ENCODE results near the gene KLHL22. TPM values are rescaled to one million over a fixed set of nuclear protein-coding genes. Genes with fewer than 3 reads are reported as not detected.

KLHL22 gene
- total and polyA plus RNA-seq, 5 donors from 2014 or later, result 40.1 to 55.6 (median 43.9) TPM

DNA sequence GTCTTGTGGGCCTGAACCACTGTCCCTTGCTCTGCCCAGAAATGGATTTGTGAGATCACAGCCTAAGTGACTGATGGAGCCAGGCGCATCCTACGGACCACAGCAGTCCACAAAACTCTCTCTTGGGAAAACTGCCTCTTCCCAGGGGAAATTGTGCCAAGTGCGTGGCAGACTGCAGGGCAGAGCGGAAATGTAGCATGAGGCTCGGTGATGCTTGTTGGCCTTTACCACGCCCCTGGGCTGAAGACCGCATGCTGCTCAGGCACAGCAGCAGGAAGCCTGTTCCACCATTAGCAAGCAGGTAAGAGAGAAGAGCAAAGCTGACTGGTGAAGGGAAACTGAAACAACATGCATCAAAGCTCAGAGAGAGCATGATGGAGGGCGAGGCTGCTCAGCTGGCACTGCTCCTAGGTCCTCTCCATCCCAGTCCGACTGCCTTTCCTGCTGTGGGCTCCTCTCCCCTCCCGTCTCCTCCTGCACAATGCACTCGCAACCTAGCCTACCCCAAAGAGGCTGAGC, 31.4 kb downstream of the KLHL22 start:
- peak; percentile 87 to 91 for ATAC-seq (ENCODE audit: low read depth in 2 of 2)
- Mint-ChIP-seq H3K4me1 (peaks cover 23 to 81% (median 54%) of the 10 kb centered on the region in 4 donors), H3K4me3 (peak overlapping the region; percentile 66 to 92 (median 81)), H3K27me3 (no peaks in the 10 kb centered on the region), H3K27ac (peak overlapping the region; percentile 99 to 100 (median 99)), H3K9me3 (peaks cover 0 to 2% (median 0%) of the 10 kb centered on the region in 7 donors), H3K36me3 (peaks cover 24% of the 10 kb centered on the region)
- Histone ChIP-seq H3K4me1 (ENCODE audit: control insufficient read depth, insufficient read depth, low read length, poor library complexity, severe bottlenecking) (peaks cover 53% of the 10 kb centered on the region), H3K9me3 (ENCODE audit: control insufficient read depth in 2 of 2, low read length in 2 of 2) (no peaks in the 10 kb centered on the region), H3K4me3 (ENCODE audit: low read depth, low read length) (peak overlapping the region; percentile 56), H3K27me3 (ENCODE audit: control insufficient read depth, insufficient read depth, low read length) (no peaks in the 10 kb centered on the region), H3K27ac (ENCODE audit: insufficient read depth, low read length, poor library complexity, severe bottlenecking) (peak overlapping the region; percentile 90), H3K36me3 (ENCODE audit: control insufficient read depth, insufficient read depth, low read length) (peaks cover 2% of the 10 kb centered on the region)
- peak; percentile 47 to 95 (median 84) for DNase-seq

DNA sequence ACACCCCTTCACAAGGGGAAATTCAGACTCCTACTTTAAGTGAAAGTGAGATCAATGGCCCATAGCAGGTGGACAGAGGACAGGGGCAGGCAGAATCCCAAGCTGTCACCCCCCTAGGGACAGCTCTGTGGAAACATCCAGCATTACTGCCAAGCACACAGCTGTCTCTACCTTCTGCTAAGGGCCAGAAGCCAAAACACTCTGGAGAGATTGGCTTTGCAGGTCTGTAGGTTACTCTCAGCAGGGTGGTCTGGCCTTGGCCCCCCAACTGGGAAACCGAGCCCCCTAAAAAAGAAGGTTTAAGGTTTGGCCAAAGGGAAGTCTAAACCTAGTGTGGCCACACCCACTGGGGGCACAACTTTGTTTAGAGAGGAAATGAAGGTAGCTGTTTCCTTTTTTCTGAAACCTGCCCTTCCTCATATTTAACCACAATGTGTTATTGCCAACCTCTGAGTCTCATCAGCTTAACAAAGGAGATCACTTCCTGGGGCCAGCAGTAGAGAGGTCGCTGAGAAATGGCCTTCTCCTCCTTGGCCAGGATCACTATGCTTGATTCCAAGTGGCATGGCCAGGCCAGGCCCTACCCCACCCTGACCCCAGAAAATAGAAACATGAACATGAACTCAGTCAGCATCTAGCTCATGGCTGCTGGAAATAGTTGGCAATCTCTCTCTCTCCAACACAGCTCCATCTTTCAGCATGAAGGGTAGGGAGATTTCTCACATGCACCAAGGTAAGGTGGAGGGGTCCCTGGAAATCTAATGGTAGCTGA, 32.1 kb downstream of the KLHL22 start:
- Histone ChIP-seq H3K27me3 (ENCODE audit: control insufficient read depth, insufficient read depth, low read length) (no peaks in the 10 kb centered on the region), H3K36me3 (ENCODE audit: control insufficient read depth, insufficient read depth, low read length) (peaks cover 2% of the 10 kb centered on the region), H3K4me3 (ENCODE audit: low read depth, low read length) (peak overlapping the region; percentile 56), H3K27ac (ENCODE audit: insufficient read depth, low read length, poor library complexity, severe bottlenecking) (peak overlapping the region; percentile 90), H3K9me3 (ENCODE audit: control insufficient read depth in 2 of 2, low read length in 2 of 2) (no peaks in the 10 kb centered on the region), H3K4me1 (ENCODE audit: control insufficient read depth, insufficient read depth, low read length, poor library complexity, severe bottlenecking) (peaks cover 53% of the 10 kb centered on the region)
- Mint-ChIP-seq H3K27me3 (no peaks in the 10 kb centered on the region), H3K9me3 (peaks cover 0 to 2% (median 0%) of the 10 kb centered on the region in 7 donors), H3K27ac (peak overlapping the region; percentile 99 to 100 (median 99)), H3K4me1 (peaks cover 24 to 81% (median 49%) of the 10 kb centered on the region in 4 donors), H3K4me3 (peak overlapping the region; percentile 66 to 92 (median 81)), H3K36me3 (peaks cover 20% of the 10 kb centered on the region)
- ATAC-seq (ENCODE audit: low read depth in 2 of 2), result peak; percentile 69 to 75
- DNase-seq, result peak; percentile 11 to 91 (median 72)

- H3K27ac ChIP-seq (ENCODE audit: insufficient read depth, low read length, poor library complexity, severe bottlenecking), result no peak overlapping the region
- H3K27ac Mint-ChIP-seq, result peak overlapping the region in 2 of 3 donors; percentile 62 to 89
- H3K27me3 Mint-ChIP-seq, result no peaks in the 10 kb centered on the region
- no peaks in the 10 kb centered on the region for H3K27me3 ChIP-seq (ENCODE audit: control insufficient read depth, insufficient read depth, low read length)
- peak overlapping the region in 1 of 4 donors; percentile 32 for H3K4me3 Mint-ChIP-seq
- peaks cover 11% of the 10 kb centered on the region for H3K36me3 ChIP-seq (ENCODE audit: control insufficient read depth, insufficient read depth, low read length)
- no peaks in the 10 kb centered on the region for H3K9me3 ChIP-seq (ENCODE audit: control insufficient read depth in 2 of 2, low read length in 2 of 2)
- peaks cover 22 to 76% (median 43%) of the 10 kb centered on the region in 4 donors for H3K4me1 Mint-ChIP-seq
- H3K4me3 ChIP-seq (ENCODE audit: low read depth, low read length), result no peak overlapping the region
- no peak for ATAC-seq (ENCODE audit: low read depth in 2 of 2)
- peaks cover 29% of the 10 kb centered on the region for H3K36me3 Mint-ChIP-seq
- DNase-seq, result no peak
- H3K4me1 ChIP-seq (ENCODE audit: control insufficient read depth, insufficient read depth, low read length, poor library complexity, severe bottlenecking), result peaks cover 41% of the 10 kb centered on the region
- peaks cover 0 to 2% (median 0%) of the 10 kb centered on the region in 7 donors for H3K9me3 Mint-ChIP-seq
Observed at GRCh38 chr22:20459862-20460261, 35.7 kb downstream of the KLHL22 start.

- H3K9me3 Mint-ChIP-seq, result peaks cover 0 to under 1% (median 0%) of the 10 kb centered on the region in 7 donors
- H3K36me3 Mint-ChIP-seq, result peaks cover 32% of the 10 kb centered on the region
- H3K36me3 ChIP-seq (ENCODE audit: control insufficient read depth, insufficient read depth, low read length), result peaks cover 11% of the 10 kb centered on the region
- H3K27me3 ChIP-seq (ENCODE audit: control insufficient read depth, insufficient read depth, low read length), result no peaks in the 10 kb centered on the region
- H3K27me3 Mint-ChIP-seq, result no peaks in the 10 kb centered on the region
- no peak overlapping the region for H3K27ac ChIP-seq (ENCODE audit: insufficient read depth, low read length, poor library complexity, severe bottlenecking)
- H3K27ac Mint-ChIP-seq, result peak overlapping the region in 2 of 3 donors; percentile 62 to 89
- peaks cover 34% of the 10 kb centered on the region for H3K4me1 ChIP-seq (ENCODE audit: control insufficient read depth, insufficient read depth, low read length, poor library complexity, severe bottlenecking)
- ATAC-seq (ENCODE audit: low read depth in 2 of 2) (no peak), DNase-seq (no peak)
- no peaks in the 10 kb centered on the region for H3K9me3 ChIP-seq (ENCODE audit: control insufficient read depth in 2 of 2, low read length in 2 of 2)
- no peak overlapping the region for H3K4me3 ChIP-seq (ENCODE audit: low read depth, low read length)
- peaks cover 19 to 68% (median 38%) of the 10 kb centered on the region in 4 donors for H3K4me1 Mint-ChIP-seq
- H3K4me3 Mint-ChIP-seq, result peak overlapping the region in 2 of 4 donors; percentile 1 to 32
Observed at GRCh38 chr22:20459152-20459542, 36.4 kb downstream of the KLHL22 start.

DNA sequence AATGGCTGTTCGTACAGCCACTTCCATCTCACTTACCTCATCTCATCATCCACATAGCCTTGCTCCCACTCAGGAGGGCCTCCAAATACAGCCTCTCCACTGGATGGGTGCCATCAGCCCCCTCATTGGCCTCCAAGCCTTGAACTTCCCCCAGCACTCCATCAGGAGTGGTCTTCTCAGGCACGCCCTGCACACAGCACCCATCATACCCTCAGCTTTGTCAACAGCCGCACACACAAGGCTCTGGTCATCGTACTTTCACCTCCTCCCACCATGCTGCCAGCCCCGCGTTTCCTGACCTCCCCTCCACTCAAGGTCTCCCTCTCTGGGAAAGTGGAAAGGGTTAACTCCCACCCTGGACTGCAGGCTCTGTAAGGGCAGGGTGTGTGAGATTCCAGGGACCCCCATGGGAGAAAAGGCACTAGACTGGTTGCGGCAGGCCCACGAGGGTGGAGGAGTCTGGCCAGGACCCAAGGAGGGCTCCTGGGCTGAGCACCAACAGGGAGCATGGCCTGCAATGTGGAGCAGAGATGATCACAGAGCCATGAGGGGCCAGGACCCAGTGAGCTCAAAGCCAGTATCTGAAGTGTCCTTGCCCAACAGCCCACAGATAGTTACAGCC, 37.0 kb downstream of the KLHL22 start:
- peaks cover 29% of the 10 kb centered on the region for H3K4me1 ChIP-seq (ENCODE audit: control insufficient read depth, insufficient read depth, low read length, poor library complexity, severe bottlenecking)

GRCh38 chr22:20457506-20458240, 37.9 kb downstream of the KLHL22 start:
- H3K27me3 Mint-ChIP-seq, result no peaks in the 10 kb centered on the region
- peaks cover 14 to 54% (median 25%) of the 10 kb centered on the region in 4 donors for H3K4me1 Mint-ChIP-seq
- no peaks in the 10 kb centered on the region for H3K9me3 ChIP-seq (ENCODE audit: control insufficient read depth in 2 of 2, low read length in 2 of 2)
- H3K36me3 Mint-ChIP-seq, result peaks cover 32% of the 10 kb centered on the region
- peaks cover 19% of the 10 kb centered on the region for H3K4me1 ChIP-seq (ENCODE audit: control insufficient read depth, insufficient read depth, low read length, poor library complexity, severe bottlenecking)
- H3K27ac Mint-ChIP-seq, result no peak overlapping the region
- peak overlapping the region in 1 of 4 donors; percentile 43 for H3K4me3 Mint-ChIP-seq
- H3K27me3 ChIP-seq (ENCODE audit: control insufficient read depth, insufficient read depth, low read length), result no peaks in the 10 kb centered on the region
- H3K4me3 ChIP-seq (ENCODE audit: low read depth, low read length), result no peak overlapping the region
- H3K36me3 ChIP-seq (ENCODE audit: control insufficient read depth, insufficient read depth, low read length), result peaks cover 11% of the 10 kb centered on the region
- ATAC-seq (ENCODE audit: low read depth in 2 of 2) (no peak), DNase-seq (no peak)
- H3K9me3 Mint-ChIP-seq, result no peaks in the 10 kb centered on the region
- no peak overlapping the region for H3K27ac ChIP-seq (ENCODE audit: insufficient read depth, low read length, poor library complexity, severe bottlenecking)

More for the DNA sequence above, 37.0 kb downstream of the KLHL22 start:
- Histone ChIP-seq H3K27me3 (ENCODE audit: control insufficient read depth, insufficient read depth, low read length) (no peaks in the 10 kb centered on the region), H3K9me3 (ENCODE audit: control insufficient read depth in 2 of 2, low read length in 2 of 2) (no peaks in the 10 kb centered on the region), H3K4me3 (ENCODE audit: low read depth, low read length) (no peak overlapping the region), H3K27ac (ENCODE audit: insufficient read depth, low read length, poor library complexity, severe bottlenecking) (no peak overlapping the region), H3K36me3 (ENCODE audit: control insufficient read depth, insufficient read depth, low read length) (peaks cover 11% of the 10 kb centered on the region)
- H3K36me3 Mint-ChIP-seq, result peaks cover 32% of the 10 kb centered on the region
- no peaks in the 10 kb centered on the region for H3K27me3 Mint-ChIP-seq
- H3K4me1 Mint-ChIP-seq, result peaks cover 15 to 63% (median 33%) of the 10 kb centered on the region in 4 donors
- no peak overlapping the region for H3K4me3 Mint-ChIP-seq
- H3K27ac Mint-ChIP-seq, result peak overlapping the region; percentile 32 to 76 (median 62)
- H3K9me3 Mint-ChIP-seq, result no peaks in the 10 kb centered on the region
- DNase-seq (no peak), ATAC-seq (ENCODE audit: low read depth in 2 of 2) (no peak)

- DNase-seq, result no peak
- H3K4me1 Mint-ChIP-seq, result peaks cover 11 to 49% (median 24%) of the 10 kb centered on the region in 4 donors
- H3K4me3 Mint-ChIP-seq, result no peak overlapping the region
- Histone ChIP-seq H3K27me3 (ENCODE audit: control insufficient read depth, insufficient read depth, low read length) (no peaks in the 10 kb centered on the region), H3K9me3 (ENCODE audit: control insufficient read depth in 2 of 2, low read length in 2 of 2) (no peaks in the 10 kb centered on the region), H3K4me3 (ENCODE audit: low read depth, low read length) (no peak overlapping the region), H3K36me3 (ENCODE audit: control insufficient read depth, insufficient read depth, low read length) (peaks cover 14% of the 10 kb centered on the region), H3K27ac (ENCODE audit: insufficient read depth, low read length, poor library complexity, severe bottlenecking) (no peak overlapping the region), H3K4me1 (ENCODE audit: control insufficient read depth, insufficient read depth, low read length, poor library complexity, severe bottlenecking) (peaks cover 15% of the 10 kb centered on the region)
- no peaks in the 10 kb centered on the region for H3K9me3 Mint-ChIP-seq
- H3K27me3 Mint-ChIP-seq, result no peaks in the 10 kb centered on the region
- ATAC-seq (ENCODE audit: low read depth in 2 of 2), result no peak
- peaks cover 40% of the 10 kb centered on the region for H3K36me3 Mint-ChIP-seq
- peak overlapping the region in 2 of 3 donors; percentile 68 to 76 for H3K27ac Mint-ChIP-seq
Observed at GRCh38 chr22:20456722-20457076, 38.9 kb downstream of the KLHL22 start.

Measured in CD4-positive, CD25-positive, alpha-beta regulatory T cell (primary cell).